BLaER1 (cell line): ENCODE results near the gene COL24A1.

Source experiments
- H3K27ac ChIP-seq: shearing (Covaris generic); formaldehyde crosslinking; 2 replicates; pipeline ENCODE4 v1.8.1; 2022
- H3K27me3 ChIP-seq: shearing (Covaris generic); formaldehyde crosslinking; 2 replicates; pipeline ENCODE4 v1.8.1; 2022
- H3K36me3 ChIP-seq: shearing (Covaris generic); formaldehyde crosslinking; 2 replicates; pipeline ENCODE4 v1.8.1; 2022
- H3K4me1 ChIP-seq: shearing (Covaris generic); formaldehyde crosslinking; 2 replicates; pipeline ENCODE4 v1.8.1; 2022
- H3K4me2 ChIP-seq: shearing (Covaris generic); formaldehyde crosslinking; 2 replicates; pipeline ENCODE4 v1.8.1; 2022
- H3K4me3 ChIP-seq: shearing (Covaris generic); formaldehyde crosslinking; 2 replicates; pipeline ENCODE4 v1.8.1; 2022
- H3K9ac ChIP-seq: shearing (Covaris generic); formaldehyde crosslinking; 2 replicates; pipeline ENCODE4 v1.8.1; 2022
- H3K9me3 ChIP-seq: shearing (Covaris generic); formaldehyde crosslinking; 2 replicates; pipeline ENCODE4 v1.8.1; 2022
- H4K20me1 ChIP-seq: shearing (Covaris generic); formaldehyde crosslinking; 2 replicates; pipeline ENCODE4 v1.8.1; 2022
- Cebpa-rat ChIP-seq: shearing (Covaris generic); IDR thresholded peaks from 2 replicates; pipeline ENCODE4 v1.8.1; 2022

Gene COL24A1

GRCh38 chr1:86015375-86015774 lies 141.2 kb downstream of the COL24A1 start:
- TF ChIP-seq Cebpa-rat = no peak
- Histone ChIP-seq H3K4me3 (no peak overlapping the region), H3K9me3 (no peaks in the 10 kb centered on the region), H3K4me2 (no peak overlapping the region), H3K4me1 (no peaks in the 10 kb centered on the region), H3K27me3 (no peaks in the 10 kb centered on the region), H4K20me1 (no peaks in the 10 kb centered on the region), H3K27ac (no peak overlapping the region), H3K36me3 (no peaks in the 10 kb centered on the region), H3K9ac (no peak overlapping the region)

- Histone ChIP-seq H3K4me1 (peaks cover 1% of the 10 kb centered on the region; the same call in 1 of the 2 replicates), H3K4me2 (no peak overlapping the region), H3K36me3 (no peaks in the 10 kb centered on the region), H3K9me3 (no peaks in the 10 kb centered on the region), H4K20me1 (no peaks in the 10 kb centered on the region), H3K4me3 (no peak overlapping the region), H3K9ac (no peak overlapping the region), H3K27ac (no peak overlapping the region), H3K27me3 (no peaks in the 10 kb centered on the region)
- TF ChIP-seq Cebpa-rat = no peak
Measured at GRCh38 chr1:86000601-86001000, 156.0 kb downstream of the COL24A1 start.

GRCh38 chr1:85998105-85998855 lies 158.3 kb downstream of the COL24A1 start:
- TF ChIP-seq Cebpa-rat = no peak
- H3K36me3 ChIP-seq = no peaks in the 10 kb centered on the region
- H3K27ac ChIP-seq = no peak overlapping the region
- H3K9ac ChIP-seq = no peak overlapping the region
- H3K4me2 ChIP-seq = no peak overlapping the region
- H3K4me1 ChIP-seq = peaks cover 11% of the 10 kb centered on the region; the same call in 1 of the 2 replicates
- H3K4me3 ChIP-seq = no peak overlapping the region
- no peaks in the 10 kb centered on the region for H4K20me1 ChIP-seq
- H3K9me3 ChIP-seq = no peaks in the 10 kb centered on the region
- no peaks in the 10 kb centered on the region for H3K27me3 ChIP-seq

GRCh38 chr1:85992791-85993190 lies 163.8 kb downstream of the COL24A1 start:
- Histone ChIP-seq H3K27ac (no peak overlapping the region), H3K9ac (no peak overlapping the region), H3K4me3 (no peak overlapping the region), H3K4me2 (no peak overlapping the region; the same call in 1 of the 2 replicates), H3K9me3 (no peaks in the 10 kb centered on the region), H3K4me1 (peaks cover 23% of the 10 kb centered on the region; the same call in 1 of the 2 replicates), H3K36me3 (no peaks in the 10 kb centered on the region), H4K20me1 (no peaks in the 10 kb centered on the region), H3K27me3 (no peaks in the 10 kb centered on the region)
- TF ChIP-seq Cebpa-rat = no peak

- Histone ChIP-seq H3K4me1 (peaks cover 23% of the 10 kb centered on the region; the same call in 1 of the 2 replicates), H3K4me2 (0 out of 2 replicates have a peak overlapping the region, but pooled peaks have one; percentile 6), H4K20me1 (no peaks in the 10 kb centered on the region), H3K9me3 (no peaks in the 10 kb centered on the region), H3K4me3 (no peak overlapping the region), H3K36me3 (no peaks in the 10 kb centered on the region), H3K9ac (no peak overlapping the region), H3K27me3 (no peaks in the 10 kb centered on the region), H3K27ac (no peak overlapping the region)
- TF ChIP-seq Cebpa-rat = no peak
Measured at GRCh38 chr1:85991261-85991660, 165.3 kb downstream of the COL24A1 start.

GRCh38 chr1:85984636-85985035 lies 171.9 kb downstream of the COL24A1 start:
- H3K9ac ChIP-seq = no peak overlapping the region
- H4K20me1 ChIP-seq = no peaks in the 10 kb centered on the region
- no peaks in the 10 kb centered on the region for H3K9me3 ChIP-seq
- no peaks in the 10 kb centered on the region for H3K27me3 ChIP-seq
- no peak for TF ChIP-seq Cebpa-rat
- H3K27ac ChIP-seq = no peak overlapping the region
- H3K36me3 ChIP-seq = no peaks in the 10 kb centered on the region
- H3K4me2 ChIP-seq = no peak overlapping the region
- H3K4me1 ChIP-seq = no peaks in the 10 kb centered on the region
- H3K4me3 ChIP-seq = no peak overlapping the region

- Histone ChIP-seq H4K20me1 (no peaks in the 10 kb centered on the region), H3K9me3 (no peaks in the 10 kb centered on the region), H3K9ac (no peak overlapping the region), H3K36me3 (no peaks in the 10 kb centered on the region), H3K27ac (no peak overlapping the region), H3K4me1 (no peaks in the 10 kb centered on the region), H3K4me2 (no peak overlapping the region), H3K27me3 (no peaks in the 10 kb centered on the region), H3K4me3 (no peak overlapping the region)
- no peak for TF ChIP-seq Cebpa-rat
Measured at GRCh38 chr1:85983316-85983715, 173.3 kb downstream of the COL24A1 start.

GRCh38 chr1:85976516-85977205 lies 179.9 kb downstream of the COL24A1 start:
- TF ChIP-seq Cebpa-rat = no peak

GRCh38 chr1:85975912-85976371 lies 180.6 kb downstream of the COL24A1 start:
- no peaks in the 10 kb centered on the region for H3K36me3 ChIP-seq
- H3K4me1 ChIP-seq = no peaks in the 10 kb centered on the region
- no peak overlapping the region for H3K27ac ChIP-seq
- no peak overlapping the region for H3K4me2 ChIP-seq
- no peak overlapping the region for H3K4me3 ChIP-seq
- no peaks in the 10 kb centered on the region for H3K9me3 ChIP-seq
- no peaks in the 10 kb centered on the region for H4K20me1 ChIP-seq
- TF ChIP-seq Cebpa-rat = no peak
- H3K27me3 ChIP-seq = no peaks in the 10 kb centered on the region
- H3K9ac ChIP-seq = no peak overlapping the region

More at GRCh38 chr1:85976516-85977205, 179.9 kb downstream of the COL24A1 start:
- H3K36me3 ChIP-seq = no peaks in the 10 kb centered on the region
- H4K20me1 ChIP-seq = no peaks in the 10 kb centered on the region
- H3K9me3 ChIP-seq = no peaks in the 10 kb centered on the region
- no peak overlapping the region for H3K9ac ChIP-seq
- no peaks in the 10 kb centered on the region for H3K27me3 ChIP-seq
- no peak overlapping the region for H3K4me3 ChIP-seq
- H3K27ac ChIP-seq = no peak overlapping the region
- no peak overlapping the region for H3K4me2 ChIP-seq
- no peaks in the 10 kb centered on the region for H3K4me1 ChIP-seq

- Histone ChIP-seq H3K9me3 (no peaks in the 10 kb centered on the region), H3K9ac (no peak overlapping the region), H4K20me1 (no peaks in the 10 kb centered on the region), H3K27ac (no peak overlapping the region), H3K4me2 (no peak overlapping the region), H3K36me3 (no peaks in the 10 kb centered on the region), H3K4me3 (no peak overlapping the region), H3K27me3 (no peaks in the 10 kb centered on the region), H3K4me1 (no peaks in the 10 kb centered on the region)
- TF ChIP-seq Cebpa-rat = no peak
Measured at GRCh38 chr1:85962457-85962856, 194.1 kb downstream of the COL24A1 start.
